H9 (cell line): ENCODE measurements around the gene HSPA12A. TPM values are rescaled to one million over a fixed set of nuclear protein-coding genes. Genes with fewer than 3 reads are reported as not detected.

Source experiments
- DNase-seq: peaks from one replicate; pipeline ENCODE4 v3.0.0-alpha.2; 2017
- H2AFZ ChIP-seq: one replicate; pipeline ENCODE4 v1.6.1; 2013; ENCODE audit warnings: mild to moderate bottlenecking, low read length, control low read depth, moderate library complexity
- H2AK5ac ChIP-seq: 2 replicates; pipeline ENCODE4 v1.6.1; 2013; ENCODE audit warnings: low read length, control low read depth, mixed read lengths; ENCODE audit not compliant: insufficient read length
- H2BK120ac ChIP-seq: one replicate; pipeline ENCODE4 v1.6.1; 2013; ENCODE audit warnings: low read depth, mild to moderate bottlenecking, low read length, control low read depth, inconsistent platforms; ENCODE audit not compliant: poor library complexity, severe bottlenecking
- H2BK12ac ChIP-seq: 2 replicates; pipeline ENCODE4 v1.6.1; 2013; ENCODE audit warnings: low read length, control low read depth, mixed read lengths, low read depth; ENCODE audit not compliant: insufficient read length
- H2BK15ac ChIP-seq: 2 replicates; pipeline ENCODE4 v1.6.1; 2013; ENCODE audit warnings: low read depth, low read length, control low read depth
- H2BK20ac ChIP-seq: one replicate; pipeline ENCODE4 v1.6.1; 2013; ENCODE audit warnings: low read depth, mild to moderate bottlenecking, low read length, control low read depth, inconsistent platforms; ENCODE audit not compliant: poor library complexity, severe bottlenecking
- H2BK5ac ChIP-seq: 2 replicates; pipeline ENCODE4 v1.6.1; 2013; ENCODE audit warnings: low read length, control low read depth, mixed read lengths; ENCODE audit not compliant: insufficient read length
- H3K14ac ChIP-seq: 2 replicates; pipeline ENCODE4 v1.6.1; 2013; ENCODE audit warnings: low read length, control low read depth; ENCODE audit not compliant: insufficient read depth
- H3K18ac ChIP-seq: 2 replicates; pipeline ENCODE4 v1.6.1; 2013; ENCODE audit warnings: low read depth, mild to moderate bottlenecking, mixed read lengths, low read length, control low read depth; ENCODE audit not compliant: insufficient read length
- H3K23ac ChIP-seq: 2 replicates; pipeline ENCODE4 v1.6.1; 2013; ENCODE audit warnings: low read length, control low read depth, mixed read lengths, low read depth; ENCODE audit not compliant: insufficient read length
- H3K23me2 ChIP-seq: 2 replicates; pipeline ENCODE4 v1.6.1; 2013; ENCODE audit warnings: low read depth, mild to moderate bottlenecking, mixed read lengths, low read length, control low read depth; ENCODE audit not compliant: insufficient read length, poor library complexity, severe bottlenecking
- H3K27ac ChIP-seq: 2 replicates; pipeline ENCODE4 v1.5.1; 2013; ENCODE audit warnings: low read length, control low read depth, mixed read lengths, low read depth; ENCODE audit not compliant: insufficient read length
- H3K27me3 ChIP-seq: 2 replicates; pipeline ENCODE4 v1.6.1; 2013; ENCODE audit warnings: low read length, control low read depth, inconsistent platforms; ENCODE audit not compliant: insufficient read depth
- H3K4ac ChIP-seq: 2 replicates; pipeline ENCODE4 v1.6.1; 2013; ENCODE audit warnings: low read depth, mild to moderate bottlenecking, control low read depth, inconsistent platforms, low read length, moderate library complexity
- H3K4me1 ChIP-seq: 2 replicates; pipeline ENCODE4 v1.6.1; 2013; ENCODE audit warnings: low read length, control low read depth, inconsistent platforms; ENCODE audit not compliant: insufficient read depth
- H3K4me2 ChIP-seq: 2 replicates; pipeline ENCODE4 v1.6.1; 2013; ENCODE audit warnings: low read length, control low read depth, mixed read lengths; ENCODE audit not compliant: insufficient read length, insufficient read depth
- H3K56ac ChIP-seq: 2 replicates; pipeline ENCODE4 v1.6.1; 2013; ENCODE audit warnings: low read depth, mild to moderate bottlenecking, mixed read lengths, low read length, control low read depth; ENCODE audit not compliant: insufficient read length
- H3K79me1 ChIP-seq: 2 replicates; pipeline ENCODE4 v1.6.1; 2013; ENCODE audit warnings: low read depth, mild to moderate bottlenecking, moderate library complexity, low read length, control low read depth, inconsistent platforms; ENCODE audit not compliant: insufficient read depth, poor library complexity, severe bottlenecking
- H3K79me2 ChIP-seq: 2 replicates; pipeline ENCODE4 v1.6.1; 2013; ENCODE audit warnings: low read length, control low read depth, inconsistent platforms; ENCODE audit not compliant: insufficient read depth
- H3K9ac ChIP-seq: 2 replicates; pipeline ENCODE4 v1.6.1; 2013; ENCODE audit warnings: low read length, control low read depth, mixed read lengths; ENCODE audit not compliant: insufficient read length; ENCODE audit errors: extremely low read depth
- H3K9me3 ChIP-seq: one replicate; pipeline ENCODE4 v1.6.1; 2013; ENCODE audit warnings: low read depth, low read length, inconsistent platforms; ENCODE audit not compliant: control insufficient read depth
- H3T11ph ChIP-seq: one replicate; pipeline ENCODE4 v1.6.1; 2013; ENCODE audit warnings: mild to moderate bottlenecking, low read length, control low read depth, inconsistent platforms
- H4K20me1 ChIP-seq: one replicate; pipeline ENCODE4 v1.6.1; 2013; ENCODE audit not compliant: control insufficient read depth, insufficient read length, insufficient read depth
- H4K5ac ChIP-seq: 2 replicates; pipeline ENCODE4 v1.6.1; 2013; ENCODE audit warnings: low read depth, mild to moderate bottlenecking, mixed read lengths, low read length, control low read depth; ENCODE audit not compliant: insufficient read length
- H4K8ac ChIP-seq: replicated peaks from 2 replicates; pipeline ENCODE4 v1.6.1; 2013; ENCODE audit warnings: low read length, control low read depth, mixed read lengths, low read depth; ENCODE audit not compliant: insufficient read length
- H4K91ac ChIP-seq: 2 replicates; pipeline ENCODE4 v1.6.1; 2013; ENCODE audit warnings: low read depth, mild to moderate bottlenecking, moderate library complexity, mixed read lengths, low read length, control low read depth; ENCODE audit not compliant: insufficient read length
- H3K27ac Mint-ChIP-seq, 3 experiments: 2 replicates in 2 of 3; 3 replicates in 1 of 3; pipeline ENCODE4 v1.8.0; 2020 to 2021; ENCODE audit warnings: mixed read lengths in 3 of 3, mild to moderate bottlenecking in 1 of 3, moderate library complexity in 1 of 3
- H3K27me3 Mint-ChIP-seq: 2 replicates; pipeline ENCODE4 v1.8.0; 2021; ENCODE audit warnings: low read depth, mild to moderate bottlenecking, moderate library complexity, mixed read lengths
- H3K36me3 Mint-ChIP-seq, 3 experiments: 2 replicates in 2 of 3; 3 replicates in 1 of 3; pipeline ENCODE4 v1.8.0; 2020 to 2021; ENCODE audit warnings: low read depth in 3 of 3, mixed read lengths in 3 of 3; ENCODE audit not compliant: insufficient read depth in 1 of 3
- H3K4me1 Mint-ChIP-seq, 2 experiments: 2 replicates each; pipeline ENCODE4 v1.8.0; 2020; ENCODE audit warnings: mixed read lengths in 2 of 2
- H3K4me3 Mint-ChIP-seq, 2 experiments: 2 replicates in 1 of 2; 3 replicates in 1 of 2; pipeline ENCODE4 v1.8.0; 2020 to 2021; ENCODE audit warnings: mild to moderate bottlenecking in 2 of 2, mixed read lengths in 2 of 2, moderate library complexity in 1 of 2
- H3K9me3 Mint-ChIP-seq, 2 experiments: 2 replicates in 1 of 2; 3 replicates in 1 of 2; pipeline ENCODE4 v1.8.0; 2020; ENCODE audit warnings: mild to moderate bottlenecking in 2 of 2, mixed read lengths in 2 of 2, moderate library complexity in 1 of 2
- WGBS: extraction: QIAGEN DNeasy Blood & Tissue Kit; methylation state at CpG from one replicate; pipeline ENCODE4 v1.1.7; 2013; ENCODE audit warnings: missing lambda C conversion rate, low lambda C conversion rate, mixed read lengths; ENCODE audit not compliant: insufficient read length; ENCODE audit errors: extremely low coverage; 5-methylcytosine and 5-hydroxymethylcytosine counted together
- total RNA-seq: library from RNA; stranded (reverse); gene quantifications from 2 replicates; pipeline ENCODE4 v1.2.1, GENCODE V29; 2021
- TF ChIP-seq, protein P1 (sequence below): fragments of 200-600 bp; sonication (generic); conservative IDR thresholded peaks from 3 replicates; pipeline ENCODE4 v1.8.0; 2021; ENCODE audit warnings: antibody characterized with exemption, mild to moderate bottlenecking

Gene HSPA12A
- total RNA-seq, 1 experiment from 2014 or later = 3.2 TPM

DNA sequence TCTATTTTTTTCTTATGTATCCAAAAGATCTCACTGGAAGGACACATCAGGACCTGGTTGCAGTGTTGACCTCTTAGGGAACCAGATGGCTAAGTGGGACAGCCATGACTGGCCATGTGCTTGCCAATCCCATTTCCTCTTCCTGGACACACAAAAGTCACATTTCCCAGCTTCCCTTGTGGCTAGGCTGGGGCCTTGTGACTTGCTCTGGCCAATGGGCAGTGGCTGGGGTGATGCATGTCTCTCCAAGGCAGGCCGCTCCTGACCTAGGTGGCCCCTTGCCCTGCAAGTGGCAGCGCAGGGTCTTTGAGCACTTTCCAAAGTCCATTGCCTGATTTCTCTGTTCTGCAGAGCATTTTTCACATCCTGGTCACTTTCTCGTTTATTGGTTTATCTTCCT, 41.7 kb upstream of the HSPA12A start:
- TF ChIP-seq, protein P1, sequence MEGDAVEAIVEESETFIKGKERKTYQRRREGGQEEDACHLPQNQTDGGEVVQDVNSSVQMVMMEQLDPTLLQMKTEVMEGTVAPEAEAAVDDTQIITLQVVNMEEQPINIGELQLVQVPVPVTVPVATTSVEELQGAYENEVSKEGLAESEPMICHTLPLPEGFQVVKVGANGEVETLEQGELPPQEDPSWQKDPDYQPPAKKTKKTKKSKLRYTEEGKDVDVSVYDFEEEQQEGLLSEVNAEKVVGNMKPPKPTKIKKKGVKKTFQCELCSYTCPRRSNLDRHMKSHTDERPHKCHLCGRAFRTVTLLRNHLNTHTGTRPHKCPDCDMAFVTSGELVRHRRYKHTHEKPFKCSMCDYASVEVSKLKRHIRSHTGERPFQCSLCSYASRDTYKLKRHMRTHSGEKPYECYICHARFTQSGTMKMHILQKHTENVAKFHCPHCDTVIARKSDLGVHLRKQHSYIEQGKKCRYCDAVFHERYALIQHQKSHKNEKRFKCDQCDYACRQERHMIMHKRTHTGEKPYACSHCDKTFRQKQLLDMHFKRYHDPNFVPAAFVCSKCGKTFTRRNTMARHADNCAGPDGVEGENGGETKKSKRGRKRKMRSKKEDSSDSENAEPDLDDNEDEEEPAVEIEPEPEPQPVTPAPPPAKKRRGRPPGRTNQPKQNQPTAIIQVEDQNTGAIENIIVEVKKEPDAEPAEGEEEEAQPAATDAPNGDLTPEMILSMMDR = no peak
- Histone ChIP-seq H2BK120ac (no peak overlapping the region), H2BK20ac (no peak overlapping the region), H3K4me2 (no peak overlapping the region), H3K23me2 (no peaks in the 10 kb centered on the region), H3K4me1 (no peaks in the 10 kb centered on the region), H2AFZ (no peak overlapping the region), H3K14ac (no peak overlapping the region), H3K18ac (no peak overlapping the region), H3K9ac (no peak overlapping the region), H3K23ac (no peak overlapping the region), H3K56ac (no peak overlapping the region), H4K5ac (no peak overlapping the region), H4K8ac (no peak overlapping the region), H2BK15ac (no peak overlapping the region), H2BK12ac (no peak overlapping the region), H3K9me3 (no peaks in the 10 kb centered on the region), H4K20me1 (no peaks in the 10 kb centered on the region), H3K27ac (no peak overlapping the region), H3K79me2 (no peaks in the 10 kb centered on the region), H3K79me1 (no peaks in the 10 kb centered on the region), H3K27me3 (no peaks in the 10 kb centered on the region), H2BK5ac (no peak overlapping the region), H2AK5ac (no peak overlapping the region), H3T11ph (no peak overlapping the region), H4K91ac (no peak overlapping the region), H3K4ac (no peak overlapping the region)
- no CpG with 5 or more reads among the region's 3 CpGs for WGBS
- peaks cover 17% of the 10 kb centered on the region for H3K27me3 Mint-ChIP-seq
- no peak overlapping the region for H3K4me3 Mint-ChIP-seq
- DNase-seq = no peak
- H3K27ac Mint-ChIP-seq = no peak overlapping the region
- H3K9me3 Mint-ChIP-seq = no peaks in the 10 kb centered on the region
- peaks cover 4 to 10% of the 10 kb centered on the region in 2 experiments for H3K4me1 Mint-ChIP-seq
- no peaks in the 10 kb centered on the region for H3K36me3 Mint-ChIP-seq
